PC-3 (cell line): ENCODE measurements around the gene GPC1. TPM values are rescaled to one million over a fixed set of nuclear protein-coding genes. Genes with fewer than 3 reads are reported as not detected.

ENCODE experiments used
- ATAC-seq: fragments of 200-7000 bp; cut with Tn5 transposase; 2 replicates; pipeline ENCODE4 v1.9.1; 2020; ENCODE audit warnings: mild to moderate bottlenecking, moderate library complexity
- BruUV-seq: library from RNA; stranded (reverse); fragments of 400-500 nt; replicated peaks from 2 replicates; lab custom pipeline; 2021; lab: Mats Ljungman, UMichigan
- CTCF ChIA-PET: fragments of 300-600 bp; sonication (Branson Sonifier 250); formaldehyde crosslinking; loops from one replicate; lab custom pipeline; 2022; ENCODE audit warnings: antibody characterized with exemption; lab: Charles Lee
- POLR2A ChIA-PET: fragments of 300-600 bp; sonication (Branson Sonifier 250); formaldehyde crosslinking; loops from one replicate; lab custom pipeline; 2022; ENCODE audit warnings: antibody characterized with exemption; ENCODE audit not compliant: unreplicated experiment; lab: Charles Lee
- DNase-seq: peaks from one replicate; pipeline ENCODE4 v3.0.0-alpha.2; 2015
- H2AFZ ChIP-seq: fragments of 300-600 bp; sonication (generic); 2 replicates; pipeline ENCODE4 v1.6.0; 2016; ENCODE audit warnings: antibody characterized with exemption, low read length
- H3F3A ChIP-seq: fragments of 300-600 bp; sonication (generic); one replicate; pipeline ENCODE4 v1.6.0; 2017; ENCODE audit warnings: antibody characterized with exemption, low read length, control low read depth, mild to moderate bottlenecking; ENCODE audit not compliant: unreplicated experiment
- H3K27ac ChIP-seq: fragments of 300-600 bp; sonication (generic); 2 replicates; pipeline ENCODE4 v1.5.1; 2016; ENCODE audit warnings: mild to moderate bottlenecking, low read length
- H3K27me3 ChIP-seq: fragments of 300-600 bp; sonication (generic); 2 replicates; pipeline ENCODE4 v1.6.1; 2016; ENCODE audit warnings: low read length, mixed read lengths
- H3K36me3 ChIP-seq: fragments of 300-600 bp; sonication (generic); 2 replicates; pipeline ENCODE4 v1.6.1; 2016; ENCODE audit warnings: low read depth, mixed run types, low read length, mixed read lengths
- H3K4me1 ChIP-seq: fragments of 300-600 bp; sonication (generic); 2 replicates; pipeline ENCODE4 v1.5.1; 2016; ENCODE audit warnings: low read length; ENCODE audit not compliant: insufficient read depth
- H3K4me2 ChIP-seq: fragments of 300-600 bp; sonication (generic); 2 replicates; pipeline ENCODE4 v1.6.0; 2016; ENCODE audit warnings: low read length
- H3K4me3 ChIP-seq: fragments of 300-600 bp; sonication (generic); 2 replicates; pipeline ENCODE4 v1.5.1; 2016; ENCODE audit warnings: mild to moderate bottlenecking, low read length, mixed read lengths
- H3K79me2 ChIP-seq: fragments of 300-600 bp; sonication (generic); 2 replicates; pipeline ENCODE4 v1.6.1; 2017; ENCODE audit warnings: low read length, mixed read lengths
- H3K9ac ChIP-seq: fragments of 300-600 bp; sonication (generic); 2 replicates; pipeline ENCODE4 v1.6.0; 2016; ENCODE audit warnings: mild to moderate bottlenecking, low read length
- H3K9me2 ChIP-seq: fragments of 300-600 bp; sonication (generic); replicated peaks from 2 replicates; pipeline ENCODE4 v1.6.1; 2016; ENCODE audit warnings: mixed run types, low read length, mixed read lengths
- H3K9me3 ChIP-seq: fragments of 300-600 bp; sonication (generic); 2 replicates; pipeline ENCODE4 v1.6.1; 2016; ENCODE audit warnings: low read length, mixed read lengths
- H4K20me1 ChIP-seq: fragments of 300-600 bp; sonication (generic); 2 replicates; pipeline ENCODE4 v1.6.1; 2016; ENCODE audit warnings: low read length, mixed read lengths
- EZH2 ChIP-seq: fragments of 300-600 bp; sonication (generic); IDR thresholded peaks from one replicate; pipeline ENCODE4 v1.6.1; 2017; ENCODE audit warnings: antibody characterized with exemption, mild to moderate bottlenecking, low read length; ENCODE audit not compliant: unreplicated experiment
- EZH2phosphoT487 ChIP-seq: fragments of 300-600 bp; sonication (generic); IDR thresholded peaks from 2 replicates; pipeline ENCODE4 v1.6.1; 2018; ENCODE audit warnings: mild to moderate bottlenecking, antibody characterized with exemption, low read length, borderline replicate concordance
- intact Hi-C: fragments of 100-400 bp; cut with micrococcal nuclease; formaldehyde crosslinking; loops from 2 replicates; pipeline ENCODE4 v1.9.0; 2023
- total RNA-seq: library from RNA; depleted of rRNA; stranded (reverse); fragments of >200 nt; gene quantifications from 2 replicates; pipeline ENCODE4 v1.2.3, GENCODE V29; 2014
- TF ChIP-seq, protein P1 (sequence below): fragments of 300-600 bp; sonication (generic); conservative IDR thresholded peaks from 2 replicates; pipeline ENCODE4 v1.5.1; 2017; ENCODE audit warnings: antibody characterized with exemption, low read depth, mild to moderate bottlenecking, low read length

Gene GPC1
- total RNA-seq, 1 experiment from 2014 or later: 37.1 TPM

DNA sequence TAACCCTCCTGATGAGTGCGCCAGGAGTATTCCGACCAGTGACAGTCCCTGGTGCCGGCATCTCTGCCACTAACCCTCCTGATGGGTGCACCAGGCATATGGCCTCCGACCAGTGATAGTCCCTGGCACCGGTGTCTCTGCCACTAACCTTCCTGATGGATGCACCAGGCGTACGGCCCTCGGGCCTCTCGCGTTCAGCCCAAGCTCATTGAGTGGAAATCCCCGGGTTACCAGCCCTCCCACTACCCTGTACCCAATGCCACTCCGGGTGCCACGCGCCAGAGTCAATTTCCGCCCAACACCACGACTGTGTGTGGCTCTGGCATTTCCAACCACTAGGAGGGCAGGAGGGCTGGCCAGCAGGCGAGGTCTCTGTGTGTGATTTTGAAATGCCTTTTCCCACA is 11.7 kb upstream of the GPC1 start:
- no TSS peak for BruUV-seq
- no peak for ATAC-seq
- Histone ChIP-seq H3K9me3 (0 out of 2 replicates have a peak, but pooled peaks cover 7% of the 10 kb centered on the region), H3K4me2 (no peak overlapping the region), H2AFZ (no peak overlapping the region), H3K27me3 (no peaks in the 10 kb centered on the region), H3K4me1 (peaks cover 13% of the 10 kb centered on the region), H3K27ac (no peak overlapping the region), H3F3A (no peaks in the 10 kb centered on the region), H3K9ac (no peak overlapping the region), H4K20me1 (no peaks in the 10 kb centered on the region), H3K79me2 (no peaks in the 10 kb centered on the region), H3K36me3 (no peaks in the 10 kb centered on the region), H3K9me2 (no peaks in the 10 kb centered on the region), H3K4me3 (no peak overlapping the region)
- DNase-seq: no peak
- intact Hi-C loops: no loop called here
- ChIA-PET CTCF (no interaction called here), POLR2A (no interaction called here)
- TF ChIP-seq EZH2: no peak
- TF ChIP-seq EZH2phosphoT487: no peak
- TF ChIP-seq, protein P1, sequence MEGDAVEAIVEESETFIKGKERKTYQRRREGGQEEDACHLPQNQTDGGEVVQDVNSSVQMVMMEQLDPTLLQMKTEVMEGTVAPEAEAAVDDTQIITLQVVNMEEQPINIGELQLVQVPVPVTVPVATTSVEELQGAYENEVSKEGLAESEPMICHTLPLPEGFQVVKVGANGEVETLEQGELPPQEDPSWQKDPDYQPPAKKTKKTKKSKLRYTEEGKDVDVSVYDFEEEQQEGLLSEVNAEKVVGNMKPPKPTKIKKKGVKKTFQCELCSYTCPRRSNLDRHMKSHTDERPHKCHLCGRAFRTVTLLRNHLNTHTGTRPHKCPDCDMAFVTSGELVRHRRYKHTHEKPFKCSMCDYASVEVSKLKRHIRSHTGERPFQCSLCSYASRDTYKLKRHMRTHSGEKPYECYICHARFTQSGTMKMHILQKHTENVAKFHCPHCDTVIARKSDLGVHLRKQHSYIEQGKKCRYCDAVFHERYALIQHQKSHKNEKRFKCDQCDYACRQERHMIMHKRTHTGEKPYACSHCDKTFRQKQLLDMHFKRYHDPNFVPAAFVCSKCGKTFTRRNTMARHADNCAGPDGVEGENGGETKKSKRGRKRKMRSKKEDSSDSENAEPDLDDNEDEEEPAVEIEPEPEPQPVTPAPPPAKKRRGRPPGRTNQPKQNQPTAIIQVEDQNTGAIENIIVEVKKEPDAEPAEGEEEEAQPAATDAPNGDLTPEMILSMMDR: no peak

DNA sequence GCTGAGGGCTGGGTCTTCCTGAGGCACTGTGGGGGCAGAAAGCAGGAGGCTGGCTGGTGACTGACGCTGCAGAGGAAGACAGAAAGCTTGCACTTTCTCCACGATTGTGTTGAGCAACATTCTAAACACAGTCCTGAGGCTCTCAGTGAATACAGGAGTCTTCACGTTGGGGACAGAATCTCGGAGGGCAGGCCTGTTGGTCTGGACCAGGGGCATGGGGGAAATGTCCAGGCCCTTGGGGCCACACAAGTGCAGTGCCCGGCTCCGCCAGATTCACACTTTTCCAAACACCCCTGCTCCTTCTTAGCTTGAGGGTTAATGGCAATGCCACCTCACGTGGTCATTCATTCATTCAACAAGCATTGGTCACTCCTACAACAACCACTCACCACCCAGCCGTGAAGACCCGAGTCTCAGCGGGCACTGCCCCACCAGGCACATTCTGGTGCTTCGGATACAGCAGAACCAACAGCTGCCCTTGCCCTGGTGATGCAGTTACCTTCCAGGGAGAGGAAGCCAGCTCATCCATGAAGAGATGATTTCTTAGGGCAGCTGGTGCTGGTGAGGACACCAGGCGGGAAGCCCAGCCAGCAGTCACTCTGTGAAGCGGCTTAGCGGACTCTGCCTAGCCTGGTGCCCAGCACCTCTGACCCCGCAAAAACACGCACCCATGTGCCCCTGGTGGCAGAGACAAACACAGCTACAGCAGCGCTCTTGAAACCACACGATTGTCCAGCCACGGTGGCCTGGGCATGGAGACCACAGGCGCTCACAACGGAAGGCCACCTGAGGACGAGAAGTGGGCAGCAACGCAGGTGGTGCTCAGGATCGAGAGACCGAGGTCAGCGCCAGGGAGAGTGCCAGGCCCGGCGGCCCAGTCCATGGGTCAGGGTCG is 10.9 kb upstream of the GPC1 start:
- Histone ChIP-seq H3K9me2 (no peaks in the 10 kb centered on the region), H3K9me3 (0 out of 2 replicates have a peak, but pooled peaks cover 7% of the 10 kb centered on the region), H3K27ac (no peak overlapping the region), H2AFZ (no peak overlapping the region), H4K20me1 (no peaks in the 10 kb centered on the region), H3F3A (no peaks in the 10 kb centered on the region), H3K4me1 (peaks cover 13% of the 10 kb centered on the region), H3K4me2 (no peak overlapping the region), H3K27me3 (no peaks in the 10 kb centered on the region), H3K36me3 (no peaks in the 10 kb centered on the region), H3K4me3 (no peak overlapping the region), H3K9ac (no peak overlapping the region), H3K79me2 (no peaks in the 10 kb centered on the region)
- ChIA-PET POLR2A (no interaction called here), CTCF (no interaction called here)
- TF ChIP-seq EZH2phosphoT487 (no peak), EZH2 (no peak)
- TF ChIP-seq, protein P1: no peak
- no TSS peak for BruUV-seq
- intact Hi-C loops: no loop called here
- DNase-seq: no peak
- ATAC-seq: no peak

DNA sequence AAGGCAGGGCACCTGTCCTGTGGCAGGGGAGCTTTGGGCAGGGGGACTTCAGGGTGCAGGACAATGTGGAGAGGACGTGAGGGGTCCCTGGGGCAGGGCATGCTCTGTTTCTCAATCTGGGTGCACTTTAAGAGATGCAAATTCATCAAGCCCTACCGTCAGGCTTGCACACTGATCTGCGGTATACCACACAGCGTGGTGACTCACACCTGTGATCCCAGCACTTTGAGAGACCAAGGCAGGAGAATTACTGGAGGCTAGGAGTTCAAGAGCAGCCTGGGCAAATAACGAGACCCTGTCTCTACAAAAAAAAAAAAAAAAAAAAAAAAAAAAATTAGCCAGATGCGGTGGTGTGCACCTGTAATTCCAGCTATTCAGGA is 10.2 kb upstream of the GPC1 start:
- no peak overlapping the region for H2AFZ ChIP-seq
- no peaks in the 10 kb centered on the region for H3K36me3 ChIP-seq
- no peaks in the 10 kb centered on the region for H3F3A ChIP-seq
- no peak for ATAC-seq
- H3K79me2 ChIP-seq: no peaks in the 10 kb centered on the region
- H3K9ac ChIP-seq: no peak overlapping the region
- H3K4me2 ChIP-seq: no peak overlapping the region
- no peak overlapping the region for H3K27ac ChIP-seq
- peaks cover 13% of the 10 kb centered on the region for H3K4me1 ChIP-seq
- TF ChIP-seq, protein P1: no peak
- no peak for TF ChIP-seq EZH2
- no peak for TF ChIP-seq EZH2phosphoT487
- ChIA-PET POLR2A (no interaction called here), CTCF (no interaction called here)
- no peak overlapping the region for H3K4me3 ChIP-seq
- no peak for DNase-seq
- no TSS peak for BruUV-seq
- H3K9me3 ChIP-seq: 0 out of 2 replicates have a peak, but pooled peaks cover 7% of the 10 kb centered on the region
- no peaks in the 10 kb centered on the region for H4K20me1 ChIP-seq
- no peaks in the 10 kb centered on the region for H3K27me3 ChIP-seq
- intact Hi-C loops: no loop called here
- H3K9me2 ChIP-seq: no peaks in the 10 kb centered on the region
